SHP77 treated with DMSO at 0.1 percent for 48 hours (cell line): ENCODE results near the gene TPRN.

Source experiments
- DNase-seq: peaks from one replicate; lab custom pipeline; 2025; lab: John Stamatoyannopoulos, UW

Gene TPRN

GRCh38 chr9:137236238-137236935 lies 35.8 kb upstream of the TPRN start:
- peak; percentile 18 for DNase-seq

DNA sequence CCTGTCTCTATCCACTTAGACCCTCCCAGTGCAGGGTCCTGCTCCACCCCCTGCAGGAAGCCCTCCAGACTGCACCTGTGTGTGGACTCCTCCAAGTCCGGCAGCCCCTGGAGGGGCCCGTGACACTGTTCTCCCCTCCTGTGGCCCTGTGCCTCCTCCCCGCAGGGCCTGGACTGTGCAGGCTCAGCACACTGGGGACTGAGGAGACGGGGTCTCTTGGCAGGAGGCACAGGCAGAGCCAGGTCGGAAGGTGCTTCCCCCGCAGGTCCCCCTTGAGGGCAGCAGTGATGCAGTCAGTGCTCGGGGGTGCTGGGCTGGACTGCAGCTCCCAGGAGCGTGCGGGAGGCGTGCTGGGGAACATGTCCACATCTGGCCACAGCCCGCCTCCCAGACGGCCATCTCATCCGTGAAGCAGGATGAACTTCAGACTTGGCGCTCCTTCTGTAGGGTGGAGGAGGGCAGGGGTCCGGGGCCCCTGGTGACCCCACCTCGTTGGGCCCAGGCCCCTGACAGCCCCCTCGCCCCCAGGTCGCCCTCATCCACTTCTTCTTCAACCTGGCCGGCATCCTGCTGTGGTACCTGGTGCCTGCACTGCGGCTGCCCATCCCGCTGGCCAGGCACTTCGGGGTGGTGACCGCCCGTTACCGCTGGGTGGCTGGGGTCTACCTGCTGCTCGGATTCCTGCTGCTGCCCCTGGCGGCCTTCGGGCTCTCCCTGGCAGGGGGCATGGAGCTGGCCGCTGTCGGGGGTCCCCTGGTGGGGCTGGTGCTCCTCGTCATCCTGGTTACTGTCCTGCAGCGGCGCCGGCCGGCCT lies 35.1 kb upstream of the TPRN start:
- DNase-seq: no peak

GRCh38 chr9:137234758-137235423 lies 34.4 kb upstream of the TPRN start:
- DNase-seq: no peak

DNA sequence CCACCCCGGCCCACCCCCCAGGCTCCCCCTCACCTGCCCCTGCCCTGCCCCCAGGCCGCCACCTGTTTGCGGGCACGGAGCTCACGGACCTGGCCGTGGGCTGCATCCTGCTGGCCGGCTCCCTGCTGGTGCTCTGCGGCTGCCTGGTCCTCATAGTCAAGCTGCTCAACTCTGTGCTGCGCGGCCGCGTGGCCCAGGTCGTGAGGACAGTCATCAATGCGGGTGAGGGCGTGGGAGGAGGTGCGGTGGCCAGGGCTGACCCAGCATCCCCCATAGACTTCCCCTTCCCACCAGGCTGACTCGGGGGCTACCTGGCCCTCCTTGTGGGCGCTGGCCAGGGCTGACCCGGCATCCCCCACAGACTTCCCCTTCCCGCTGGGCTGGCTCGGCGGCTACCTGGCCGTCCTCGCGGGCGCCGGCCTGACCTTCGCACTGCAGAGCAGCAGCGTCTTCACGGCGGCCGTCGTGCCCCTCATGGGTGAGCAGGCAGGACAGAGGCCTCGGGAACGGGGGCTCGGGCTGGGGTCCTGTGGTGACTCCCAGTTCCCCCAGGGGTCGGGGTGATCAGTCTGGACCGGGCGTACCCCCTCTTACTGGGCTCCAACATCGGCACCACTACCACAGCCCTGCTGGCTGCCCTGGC lies 33.6 kb upstream of the TPRN start:
- DNase-seq: no peak

DNA sequence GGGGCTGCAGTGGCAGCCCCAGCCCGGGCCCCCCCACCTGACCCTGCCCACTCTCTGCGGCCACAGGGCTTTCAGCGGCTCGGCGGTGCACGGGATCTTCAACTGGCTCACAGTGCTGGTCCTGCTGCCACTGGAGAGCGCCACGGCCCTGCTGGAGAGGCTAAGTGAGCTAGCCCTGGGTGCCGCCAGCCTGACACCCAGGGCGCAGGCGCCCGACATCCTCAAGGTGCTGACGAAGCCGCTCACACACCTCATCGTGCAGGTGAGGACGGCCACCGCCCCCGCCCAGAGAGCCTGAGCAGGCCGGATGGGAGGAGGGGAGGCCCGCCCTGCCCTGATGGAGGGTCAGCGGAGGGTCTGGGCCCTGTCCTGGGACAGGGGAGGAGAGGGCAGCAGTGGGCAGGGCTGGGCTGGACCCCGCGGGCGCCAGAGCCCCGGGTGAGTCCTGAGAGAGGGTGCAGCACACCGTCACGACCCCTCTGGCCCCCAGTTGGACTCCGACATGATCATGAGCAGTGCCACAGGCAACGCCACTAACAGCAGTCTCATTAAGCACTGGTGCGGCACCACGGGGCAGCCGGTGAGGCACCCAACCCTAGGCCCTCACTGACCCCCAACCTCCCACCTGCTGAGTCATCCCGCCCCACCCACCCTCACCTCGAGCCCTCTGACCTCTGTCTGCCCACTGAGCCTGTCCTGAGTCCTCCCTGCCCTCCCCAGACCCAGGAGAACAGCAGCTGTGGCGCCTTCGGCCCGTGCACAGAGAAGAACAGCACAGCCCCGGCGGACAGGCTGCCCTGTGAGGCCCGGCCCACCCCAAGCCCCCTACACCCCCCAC lies 32.8 kb upstream of the TPRN start:
- DNase-seq: no peak

GRCh38 chr9:137232510-137232909 lies 32.0 kb upstream of the TPRN start:
- DNase-seq: no peak

DNA sequence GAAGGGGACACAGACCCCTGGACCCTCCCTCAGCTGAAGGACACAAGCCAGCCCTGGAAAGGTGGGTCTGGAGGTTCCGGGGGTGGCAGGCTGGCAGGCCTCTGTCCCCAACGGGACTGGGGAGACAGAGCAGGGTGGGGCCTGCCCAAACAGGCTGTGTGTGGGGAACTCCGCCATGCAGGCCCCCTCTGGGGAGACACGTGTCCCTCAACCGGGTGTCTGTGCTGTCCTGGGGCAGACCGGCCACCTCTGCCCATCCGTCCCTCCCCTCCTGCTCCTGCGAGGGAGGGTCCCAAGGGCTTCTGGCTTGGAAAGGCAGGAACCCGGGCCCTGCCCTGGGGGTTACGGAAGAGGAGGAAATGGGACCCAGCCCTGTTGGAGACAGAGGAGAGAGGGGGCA lies 31.6 kb upstream of the TPRN start:
- no peak for DNase-seq

GRCh38 chr9:137231372-137232039 lies 31.0 kb upstream of the TPRN start:
- DNase-seq: no peak

GRCh38 chr9:137230705-137231371 lies 30.3 kb upstream of the TPRN start, which contains the start of gene SLC34A3:
Gene SLC34A3, plus strand, starts transcription at chr9:137230901. Its CDS starts 802 bp downstream, at chr9:137231703.
- DNase-seq: no peak

DNA sequence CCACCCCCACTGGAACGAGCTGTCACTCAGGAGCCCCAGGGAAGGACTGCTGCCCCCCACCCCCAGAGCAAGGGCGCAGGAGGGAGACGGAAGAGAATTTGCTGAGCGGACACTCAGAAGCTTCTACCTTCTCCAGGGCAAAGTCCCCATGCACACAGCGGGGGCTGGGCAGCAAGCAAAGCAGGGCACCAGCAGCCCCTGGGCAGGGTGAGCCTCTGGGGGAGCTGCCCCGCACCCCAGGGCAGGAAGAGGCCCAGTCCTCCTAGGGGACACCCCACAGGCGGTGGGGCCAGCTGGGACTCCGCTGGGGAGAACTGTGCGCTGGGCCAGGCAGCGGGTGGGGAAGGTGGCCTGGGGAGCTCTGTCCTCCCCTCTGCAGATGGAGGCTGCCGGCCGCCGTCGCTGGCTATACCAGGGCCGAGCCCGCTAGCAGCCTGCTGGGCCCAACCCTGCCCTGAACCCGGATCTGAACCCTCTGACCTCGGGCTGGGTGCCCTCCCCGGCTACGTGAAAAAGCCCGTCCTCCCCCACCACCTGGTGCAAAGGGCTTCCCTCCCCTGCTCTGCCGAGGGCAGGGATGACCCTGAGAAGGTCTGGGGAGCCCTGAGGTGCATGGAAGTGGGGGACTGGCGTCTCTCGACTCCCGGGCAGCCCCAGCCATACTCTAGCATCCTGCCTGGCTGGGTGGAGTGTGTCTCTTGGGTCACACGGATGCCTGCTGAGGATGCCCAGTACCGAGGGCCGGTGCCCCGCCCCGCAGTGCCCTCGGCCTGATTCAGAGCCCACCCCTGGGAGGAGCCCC lies 29.6 kb upstream of the TPRN start:
- no peak for DNase-seq

DNA sequence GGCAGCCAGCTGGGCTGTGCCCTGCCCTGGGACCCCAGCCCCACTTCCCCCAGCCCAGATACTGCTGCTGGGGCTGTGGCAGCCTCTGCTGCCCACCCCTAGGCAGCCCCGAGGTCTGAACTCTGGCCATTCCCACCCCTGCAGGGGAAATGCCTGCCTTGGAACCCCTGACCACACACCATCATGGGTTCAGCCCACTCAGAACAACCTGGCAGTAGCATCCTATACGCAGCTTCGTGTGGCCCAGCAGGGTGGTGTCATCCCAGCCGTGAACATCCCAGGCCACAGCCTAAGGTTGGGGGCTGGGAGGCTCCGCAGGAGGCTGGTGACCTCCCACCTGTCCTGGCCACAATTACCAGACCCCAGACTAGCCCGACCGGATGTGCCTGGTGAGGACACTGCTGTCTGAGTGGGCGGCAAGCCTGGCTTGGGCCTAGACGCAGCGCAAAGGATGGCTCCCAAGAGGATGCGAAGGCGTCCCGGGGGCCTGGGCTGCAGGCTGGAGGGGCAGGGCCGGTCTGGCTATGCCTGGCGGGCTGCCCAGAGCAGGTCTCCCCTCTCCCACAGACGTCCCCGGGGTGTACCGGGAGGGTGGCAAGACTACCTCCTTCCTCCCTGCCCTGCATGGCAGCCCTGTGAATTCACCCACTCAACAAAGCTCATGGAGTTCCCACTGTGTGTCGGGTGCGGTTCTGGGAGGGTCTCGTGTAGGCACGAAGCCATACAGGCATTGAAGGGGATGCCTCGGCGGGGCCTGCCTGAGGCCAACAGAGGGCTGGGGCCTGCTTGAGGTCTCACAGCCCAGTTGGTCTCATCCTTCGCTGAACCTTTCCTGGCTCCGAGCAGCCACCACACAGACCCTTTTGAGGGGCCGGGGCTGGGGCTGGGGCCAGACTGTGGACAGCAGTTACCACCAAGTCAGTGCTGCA lies 28.7 kb upstream of the TPRN start:
- no peak for DNase-seq

DNA sequence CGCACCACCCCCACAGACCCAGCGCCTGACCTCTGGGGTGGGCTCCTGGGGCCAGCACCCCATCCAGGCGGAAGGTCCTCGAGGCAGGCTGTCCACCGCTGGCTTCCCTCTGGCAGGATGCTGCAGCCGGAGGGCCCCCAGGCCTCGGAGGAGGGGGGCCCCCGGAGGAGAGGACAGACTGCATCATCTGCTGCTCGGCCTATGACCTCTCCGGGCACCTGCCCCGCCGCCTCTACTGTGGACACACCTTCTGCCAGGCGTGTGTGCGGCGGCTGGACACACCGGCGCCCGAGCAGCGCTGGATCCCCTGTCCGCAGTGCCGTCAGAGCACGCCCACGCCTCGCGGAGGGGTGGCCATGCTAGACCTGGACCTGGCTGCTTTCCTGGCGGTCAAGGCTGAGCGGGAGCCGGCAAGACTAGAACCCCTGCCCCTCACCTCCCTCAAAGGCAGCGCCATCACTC lies 28.0 kb upstream of the TPRN start:
- DNase-seq: no peak

DNA sequence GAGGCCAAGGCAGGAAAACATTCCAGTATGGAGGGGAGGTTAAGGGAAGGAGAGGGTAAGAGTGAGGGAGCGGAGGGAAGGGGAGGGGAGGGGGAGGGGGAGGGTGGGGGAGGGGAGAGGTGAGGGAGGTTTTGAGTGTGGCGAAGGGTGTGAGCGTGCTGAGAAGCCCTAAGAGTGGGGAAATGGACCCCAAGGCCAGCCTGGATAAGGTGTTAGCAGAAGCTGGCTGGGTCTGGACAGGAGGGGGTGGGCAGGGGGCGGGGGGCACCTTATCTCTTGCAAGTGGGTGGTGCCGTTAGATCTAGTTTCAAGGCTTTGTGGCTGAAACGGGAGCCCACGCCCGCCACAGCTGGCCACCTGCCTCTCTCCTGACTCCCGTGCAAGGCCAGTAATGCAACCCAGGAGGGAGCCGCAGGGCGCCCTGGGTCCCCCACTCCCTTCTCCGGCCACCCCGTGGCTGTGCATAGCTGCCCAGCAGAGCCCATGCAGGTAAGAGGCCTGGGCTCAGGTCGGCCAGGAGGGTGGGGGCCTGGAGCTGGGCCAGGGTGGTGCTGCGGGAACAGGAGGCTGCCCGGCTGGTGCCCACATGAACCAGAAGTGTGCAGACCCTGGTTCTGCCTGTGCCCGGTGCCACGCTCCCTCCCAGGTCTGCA lies 27.4 kb upstream of the TPRN start:
- DNase-seq: no peak

- DNase-seq: peak; percentile 23
Observed at GRCh38 chr9:137227054-137227852, 26.7 kb upstream of the TPRN start, which contains the start of gene RNF224. Gene RNF224, plus strand, starts transcription at chr9:137227502. Its CDS starts 834 bp downstream, at chr9:137228336.

- DNase-seq: no peak
Observed at GRCh38 chr9:137226338-137227053, 26.0 kb upstream of the TPRN start.

DNA sequence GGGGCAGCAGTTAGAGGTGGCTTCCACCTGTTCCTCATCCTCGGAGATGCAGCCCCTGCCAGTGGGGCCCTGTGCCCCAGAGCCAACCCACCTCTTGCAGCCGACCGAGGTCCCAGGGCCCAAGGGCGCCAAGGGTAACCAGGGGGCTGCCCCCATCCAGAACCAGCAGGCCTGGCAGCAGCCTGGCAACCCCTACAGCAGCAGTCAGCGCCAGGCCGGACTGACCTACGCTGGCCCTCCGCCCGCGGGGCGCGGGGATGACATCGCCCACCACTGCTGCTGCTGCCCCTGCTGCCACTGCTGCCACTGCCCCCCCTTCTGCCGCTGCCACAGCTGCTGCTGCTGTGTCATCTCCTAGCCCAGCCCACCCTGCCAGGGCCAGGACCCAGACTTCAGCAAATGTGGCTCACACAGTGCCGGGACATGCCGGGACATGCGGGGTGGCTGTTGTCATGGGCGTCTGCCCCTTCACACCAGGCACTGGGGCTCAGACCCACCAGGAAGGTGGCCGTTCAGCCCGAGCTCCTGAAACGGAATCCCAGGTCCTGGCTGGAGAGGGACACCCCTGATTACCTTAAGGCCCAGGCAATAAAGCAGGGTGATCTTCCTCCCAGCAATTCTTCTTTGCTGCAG lies 25.3 kb upstream of the TPRN start:
- DNase-seq: no peak
